Tibial nerve (tissue), 4 donors: Measurements from ENCODE around the gene RPL19. TPM values are rescaled to one million over a fixed set of nuclear protein-coding genes. Genes with fewer than 3 reads are reported as not detected.

Source experiments
- DNase-seq, 2 donors: peaks; one replicate each; pipeline ENCODE4 v3.0.0-alpha.2; 2019; ENCODE audit warnings: low spot score in 2 of 2
- H3K27ac ChIP-seq, 4 donors: fragments of 200-600 bp; sonication (generic) in 3 of 4; one replicate each; pipeline ENCODE4 v1.5.1; 2017 to 2019; ENCODE audit warnings: mild to moderate bottlenecking in 1 of 4
- H3K27me3 ChIP-seq, 2 donors: fragments of 200-600 bp; sonication (generic) in 1 of 2; one replicate each; pipeline versions ENCODE4 v1.5.1 to v1.6.0; 2017 to 2019
- H3K36me3 ChIP-seq, 3 donors: fragments of 200-600 bp; sonication (generic); one replicate each; pipeline ENCODE4 v1.5.1; 2018 to 2019
- H3K4me1 ChIP-seq, 4 donors: fragments of 200-600 bp; sonication (generic) in 3 of 4; one replicate each; pipeline ENCODE4 v1.5.1; 2017 to 2019
- H3K4me3 ChIP-seq, 4 donors: fragments of 200-600 bp; sonication (generic) in 3 of 4; one replicate each; pipeline ENCODE4 v1.5.1; 2017 to 2019; ENCODE audit warnings: mild to moderate bottlenecking in 1 of 4, moderate library complexity in 1 of 4
- H3K9me3 ChIP-seq, 4 donors: fragments of 200-600 bp; sonication (generic) in 3 of 4; one replicate each; pipeline ENCODE4 v1.5.1; 2017 to 2019
- CTCF ChIP-seq, 5 experiments: fragments of 200-600 bp in 3 of 5; fragments of 450-650 bp in 2 of 5; sonication (generic) in 3 of 5; IDR thresholded peaks; one replicate each; pipeline ENCODE4 v1.5.1; 2016 to 2019; ENCODE audit warnings: antibody characterized with exemption in 5 of 5, mild to moderate bottlenecking in 3 of 5, moderate library complexity in 2 of 5
- EP300 ChIP-seq, 2 donors: sonication (generic); formaldehyde crosslinking; IDR thresholded peaks; one replicate each; pipeline ENCODE4 v1.6.1; 2017; ENCODE audit warnings: antibody characterized with exemption in 2 of 2, mild to moderate bottlenecking in 1 of 2
- POLR2A ChIP-seq, 2 donors: fragments of 450-650 bp; IDR thresholded peaks; one replicate each; pipeline ENCODE4 v1.6.1; 2017; ENCODE audit warnings: antibody characterized with exemption in 2 of 2, mild to moderate bottlenecking in 2 of 2, moderate library complexity in 2 of 2
- WGBS, 2 donors: methylation state at CpG; one replicate each; pipeline ENCODE4 v1.1.5; 2018; 5-methylcytosine and 5-hydroxymethylcytosine counted together
- total RNA-seq, 4 donors: library from RNA; depleted of rRNA; stranded (reverse); fragments of >200 nt; gene quantifications; one replicate each; pipeline ENCODE4 v1.1.0, GENCODE V29; 2016

RPL19 gene
- total RNA-seq, 4 donors from 2014 or later, result 2,381 to 3,486 (median 2,809) TPM

DNA sequence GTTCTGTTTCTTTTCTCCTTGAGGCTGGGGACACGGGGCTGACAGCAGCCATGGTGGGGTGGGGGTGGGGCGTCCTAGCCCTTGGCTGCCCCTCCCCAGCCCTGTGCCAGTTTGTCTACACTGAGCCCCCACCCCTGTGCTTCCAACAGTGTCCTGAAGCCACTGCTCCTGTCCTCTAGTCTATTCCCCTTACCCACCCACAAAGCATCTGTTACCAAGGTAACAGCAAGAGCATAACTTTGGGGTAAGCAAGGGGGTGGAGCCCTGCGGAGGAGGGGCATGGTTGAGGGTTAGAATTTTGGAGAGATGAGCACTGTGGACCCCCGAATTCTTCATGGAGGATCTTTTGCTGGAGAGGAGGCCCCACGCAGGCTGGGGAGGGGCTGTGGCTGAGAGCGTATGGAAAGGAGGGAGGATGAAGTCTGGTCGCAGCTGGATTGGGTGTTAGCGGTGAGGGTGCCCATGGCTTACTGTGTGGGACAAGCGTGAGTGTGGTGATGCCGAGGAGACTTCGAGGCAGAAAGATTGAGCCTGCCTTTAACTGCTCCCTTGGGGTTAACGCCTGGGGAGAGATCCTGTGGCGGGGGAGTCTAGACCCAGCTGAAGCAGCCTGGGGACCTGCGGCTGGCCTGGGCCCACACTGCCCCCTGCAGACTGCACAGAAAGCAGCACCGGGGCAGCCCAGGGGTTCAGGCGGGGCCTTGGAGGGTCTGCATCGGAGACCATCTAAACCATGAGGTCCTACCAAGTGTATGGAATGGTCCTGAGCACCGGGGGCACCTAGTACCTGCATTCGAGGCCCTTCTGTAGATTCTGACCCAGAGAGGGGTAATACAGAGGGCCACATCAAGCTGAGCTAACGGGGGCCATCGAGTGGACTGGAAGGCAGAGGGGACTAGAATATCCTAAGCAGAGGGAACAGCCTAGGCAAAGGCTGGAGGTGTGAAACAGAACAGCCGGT lies 31.8 kb downstream of the RPL19 start:
- TF ChIP-seq CTCF (IDR thresholded peaks at IDR 0.05) (peak; percentile 64 to 75 (median 69)), POLR2A (IDR thresholded peaks at IDR 0.05) (no peak)
- Histone ChIP-seq H3K4me3 (peak overlapping the region in 2 of 4 donors; percentile 4 to 26), H3K9me3 (no peaks in the 10 kb centered on the region), H3K4me1 (peaks cover 0 to 20% (median 5%) of the 10 kb centered on the region in 4 donors), H3K36me3 (no peaks in the 10 kb centered on the region), H3K27ac (peak overlapping the region in 1 of 4 donors; percentile 63), H3K27me3 (peaks cover 0 to 85% of the 10 kb centered on the region in 2 donors)
- no peak for DNase-seq
- 9% methylated on average over 22 of the region's 22 CpGs for WGBS, 2 donors

GRCh38 chr17:39235555-39236449 lies 35.7 kb downstream of the RPL19 start:
- no peaks in the 10 kb centered on the region for H3K9me3 ChIP-seq
- H3K27me3 ChIP-seq, result peaks cover 0 to 80% of the 10 kb centered on the region in 2 donors
- 35 to 40% methylated on average over 14 to 18 of the region's 18 CpGs for WGBS, 2 donors
- H3K36me3 ChIP-seq, result no peaks in the 10 kb centered on the region
- peaks cover 0 to 19% (median 5%) of the 10 kb centered on the region in 4 donors for H3K4me1 ChIP-seq
- TF ChIP-seq EP300 (IDR thresholded peaks at IDR 0.05), result no peak
- no peak for TF ChIP-seq POLR2A (IDR thresholded peaks at IDR 0.05)
- TF ChIP-seq CTCF (IDR thresholded peaks at IDR 0.05), result peak in 2 of 5 experiments; percentile 10 to 27
- no peak overlapping the region for H3K4me3 ChIP-seq
- no peak overlapping the region for H3K27ac ChIP-seq
- no peak for DNase-seq

DNA sequence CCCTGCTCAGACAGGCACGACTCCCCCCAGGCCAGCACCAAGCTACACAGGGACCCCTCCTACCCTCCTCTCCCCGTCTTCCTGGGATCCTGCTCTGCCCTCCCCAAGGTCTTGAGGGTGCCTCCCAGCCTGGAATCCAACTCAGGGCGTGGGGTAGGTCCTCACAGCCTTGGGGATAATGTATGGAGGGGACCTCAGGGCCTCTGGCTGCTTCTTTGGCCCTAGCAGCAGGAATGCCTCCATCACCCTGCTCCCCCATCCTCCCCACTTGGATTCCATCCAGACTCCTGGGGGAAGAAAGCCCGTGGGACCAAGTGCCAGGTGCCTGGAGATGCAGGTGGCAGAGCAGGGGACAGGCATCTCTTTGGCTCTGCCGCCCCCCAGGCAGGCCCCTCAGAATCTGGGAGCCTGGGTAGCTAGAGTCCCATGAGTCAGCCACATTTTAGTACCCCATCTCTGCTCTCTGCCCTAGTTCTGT lies 36.4 kb downstream of the RPL19 start:
- WGBS, 2 donors, result 43 to 51% methylated on average over 4 to 5 of the region's 5 CpGs
- DNase-seq, result no peak

GRCh38 chr17:39236981-39237441 lies 36.9 kb downstream of the RPL19 start:
- Histone ChIP-seq H3K27ac (no peak overlapping the region), H3K36me3 (no peaks in the 10 kb centered on the region), H3K27me3 (peaks cover 0 to 72% of the 10 kb centered on the region in 2 donors), H3K4me3 (no peak overlapping the region), H3K9me3 (no peaks in the 10 kb centered on the region), H3K4me1 (peaks cover 0 to 7% (median 0%) of the 10 kb centered on the region in 4 donors)
- no peak for TF ChIP-seq CTCF (IDR thresholded peaks at IDR 0.05)
- no peak for TF ChIP-seq POLR2A (IDR thresholded peaks at IDR 0.05)
- TF ChIP-seq EP300 (IDR thresholded peaks at IDR 0.05), result no peak
- WGBS, 2 donors, result 70 to 82% methylated on average over 4 to 6 of the region's 6 CpGs
- DNase-seq, result no peak

More for the DNA sequence above, 36.4 kb downstream of the RPL19 start:
- Histone ChIP-seq H3K4me3 (no peak overlapping the region), H3K9me3 (no peaks in the 10 kb centered on the region), H3K4me1 (peaks cover 0 to 12% (median 3%) of the 10 kb centered on the region in 4 donors), H3K27ac (no peak overlapping the region), H3K36me3 (no peaks in the 10 kb centered on the region), H3K27me3 (peaks cover 0 to 77% of the 10 kb centered on the region in 2 donors)
- TF ChIP-seq EP300 (IDR thresholded peaks at IDR 0.05), result no peak
- no peak for TF ChIP-seq POLR2A (IDR thresholded peaks at IDR 0.05)
- no peak for TF ChIP-seq CTCF (IDR thresholded peaks at IDR 0.05)
